ENCODE data around the gene TRIB2. TPM values are rescaled to one million over a fixed set of nuclear protein-coding genes. Genes with fewer than 3 reads are reported as not detected.

The TRIB2 gene
- total RNA-seq, 1 experiment from 2014 or later: 6.2 TPM

DNA sequence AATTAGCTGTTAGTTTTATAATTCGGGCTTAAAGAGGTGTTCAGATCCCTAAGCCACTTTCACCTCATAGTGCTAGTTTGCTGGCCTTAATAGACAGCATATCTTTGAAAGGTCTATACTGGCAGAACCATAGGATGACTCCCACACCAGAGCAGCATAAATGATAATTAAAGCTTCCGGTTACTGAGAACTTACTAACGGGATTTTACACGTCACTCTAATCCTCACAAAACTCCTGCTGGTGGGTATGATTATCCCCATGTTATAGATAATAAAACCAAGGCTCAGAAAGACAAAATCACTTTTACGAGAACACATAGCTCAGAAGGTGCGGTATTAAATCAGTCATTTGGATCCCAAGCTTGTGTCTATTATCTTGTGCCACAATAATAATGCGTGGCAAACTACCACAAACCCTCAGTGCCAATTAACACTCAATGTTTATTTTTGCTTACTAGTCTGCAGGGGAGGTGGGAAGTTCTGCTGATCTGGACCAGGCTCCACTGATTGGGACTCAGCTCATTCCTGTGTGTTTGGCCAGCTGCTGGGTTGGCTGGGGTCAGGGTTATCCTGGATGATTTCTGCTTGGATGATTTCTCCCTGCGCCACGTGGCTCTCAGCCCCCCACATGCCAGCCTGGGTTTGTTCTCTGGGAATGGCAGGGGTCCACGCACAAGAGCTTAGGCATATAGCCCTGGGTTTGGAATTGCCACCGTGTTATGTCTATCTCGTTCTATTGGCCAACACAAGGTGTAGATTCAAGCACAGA lies 62.3 kb downstream of the TRIB2 start:
- TF ChIP-seq, protein P1, sequence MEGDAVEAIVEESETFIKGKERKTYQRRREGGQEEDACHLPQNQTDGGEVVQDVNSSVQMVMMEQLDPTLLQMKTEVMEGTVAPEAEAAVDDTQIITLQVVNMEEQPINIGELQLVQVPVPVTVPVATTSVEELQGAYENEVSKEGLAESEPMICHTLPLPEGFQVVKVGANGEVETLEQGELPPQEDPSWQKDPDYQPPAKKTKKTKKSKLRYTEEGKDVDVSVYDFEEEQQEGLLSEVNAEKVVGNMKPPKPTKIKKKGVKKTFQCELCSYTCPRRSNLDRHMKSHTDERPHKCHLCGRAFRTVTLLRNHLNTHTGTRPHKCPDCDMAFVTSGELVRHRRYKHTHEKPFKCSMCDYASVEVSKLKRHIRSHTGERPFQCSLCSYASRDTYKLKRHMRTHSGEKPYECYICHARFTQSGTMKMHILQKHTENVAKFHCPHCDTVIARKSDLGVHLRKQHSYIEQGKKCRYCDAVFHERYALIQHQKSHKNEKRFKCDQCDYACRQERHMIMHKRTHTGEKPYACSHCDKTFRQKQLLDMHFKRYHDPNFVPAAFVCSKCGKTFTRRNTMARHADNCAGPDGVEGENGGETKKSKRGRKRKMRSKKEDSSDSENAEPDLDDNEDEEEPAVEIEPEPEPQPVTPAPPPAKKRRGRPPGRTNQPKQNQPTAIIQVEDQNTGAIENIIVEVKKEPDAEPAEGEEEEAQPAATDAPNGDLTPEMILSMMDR (IDR thresholded peaks at IDR 0.05; ENCODE audit: unreplicated experiment): no peak
- Mint-ChIP-seq H3K27me3 (ENCODE audit: unreplicated experiment) (no peaks in the 10 kb centered on the region), H3K36me3 (ENCODE audit: insufficient read depth, unreplicated experiment) (no peaks in the 10 kb centered on the region), H3K4me1 (ENCODE audit: low read depth, unreplicated experiment) (no peaks in the 10 kb centered on the region), H3K4me3 (ENCODE audit: low read depth, unreplicated experiment) (no peak overlapping the region), H3K27ac (ENCODE audit: unreplicated experiment) (no peak overlapping the region), H3K9me3 (ENCODE audit: low read depth, unreplicated experiment) (peaks cover 4% of the 10 kb centered on the region)
- no peak for DNase-seq
- intact Hi-C loops (cut with micrococcal nuclease; ENCODE audit: unreplicated experiment): no loop called here
- no TSS peak for BruUV-seq (replicated peaks)
- CTCF ChIA-PET: no interaction called here

DNA sequence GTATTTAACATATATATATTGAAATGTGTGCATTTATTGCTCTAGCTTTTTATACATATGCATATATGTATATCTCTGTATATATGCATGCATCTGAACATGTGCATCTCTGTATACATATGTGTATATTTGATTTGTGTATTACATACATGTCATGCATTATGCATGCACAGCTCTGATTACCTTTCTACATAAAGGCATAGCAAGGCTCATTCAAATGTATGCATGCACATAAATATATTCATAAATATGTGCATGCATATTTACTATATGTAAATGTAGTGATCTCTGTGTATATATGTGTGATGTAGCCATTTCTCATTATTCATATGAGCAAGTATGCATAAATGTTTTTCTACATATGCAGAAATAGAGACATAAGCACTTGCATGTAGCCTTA lies 64.6 kb downstream of the TRIB2 start:
- Mint-ChIP-seq H3K27ac (ENCODE audit: unreplicated experiment) (no peak overlapping the region), H3K36me3 (ENCODE audit: insufficient read depth, unreplicated experiment) (no peaks in the 10 kb centered on the region), H3K9me3 (ENCODE audit: low read depth, unreplicated experiment) (peaks cover 4% of the 10 kb centered on the region), H3K27me3 (ENCODE audit: unreplicated experiment) (no peaks in the 10 kb centered on the region), H3K4me3 (ENCODE audit: low read depth, unreplicated experiment) (no peak overlapping the region), H3K4me1 (ENCODE audit: low read depth, unreplicated experiment) (no peaks in the 10 kb centered on the region)
- intact Hi-C loops (cut with micrococcal nuclease; ENCODE audit: unreplicated experiment): no loop called here
- no peak for DNase-seq
- no TSS peak for BruUV-seq (replicated peaks)
- TF ChIP-seq, protein P1 (IDR thresholded peaks at IDR 0.05; ENCODE audit: unreplicated experiment): no peak
- CTCF ChIA-PET: no interaction called here

DNA sequence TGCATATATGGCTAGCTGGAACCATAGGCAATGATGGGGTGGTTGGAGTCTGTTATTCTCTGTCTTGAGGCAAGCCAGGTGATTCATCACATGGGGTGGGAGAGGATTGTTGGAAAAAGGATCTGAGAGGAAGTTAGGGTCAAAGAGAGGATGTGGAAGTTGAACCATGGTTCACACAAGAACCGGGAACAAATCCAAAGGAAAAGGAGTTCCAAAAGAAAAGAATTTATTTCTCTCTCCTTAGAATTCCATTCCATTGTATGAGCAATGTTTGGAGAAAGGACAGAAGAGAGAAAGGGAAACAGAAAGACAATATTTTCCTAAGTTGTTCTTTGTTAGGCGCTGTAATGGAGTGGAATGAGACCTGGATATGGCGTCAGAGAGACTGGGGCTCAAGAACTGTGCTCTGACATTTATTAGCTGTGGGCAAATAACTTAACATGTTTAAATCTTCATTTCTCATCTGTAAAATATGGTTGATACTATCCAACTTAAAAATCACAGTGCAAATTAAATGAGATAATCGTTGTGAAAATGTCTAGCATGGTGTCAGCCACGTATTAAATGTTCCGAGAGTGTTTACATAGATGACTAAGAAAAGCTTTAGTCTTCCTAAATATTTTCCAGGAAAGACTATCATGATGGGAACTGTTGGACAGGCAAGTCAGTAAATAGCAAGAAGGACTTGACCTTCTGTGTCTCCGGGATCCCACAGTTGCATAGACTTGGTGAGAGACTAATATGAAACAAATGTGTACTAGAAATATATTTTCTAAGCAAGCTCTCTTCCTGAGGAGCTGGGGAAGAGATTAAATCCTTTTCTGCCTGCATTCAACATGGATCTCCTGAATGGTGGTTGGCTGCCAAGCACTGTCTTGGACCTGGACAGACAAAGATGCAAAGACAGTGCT lies 71.4 kb downstream of the TRIB2 start:
- BruUV-seq (replicated peaks): no TSS peak
- no peaks in the 10 kb centered on the region for H3K36me3 Mint-ChIP-seq (ENCODE audit: insufficient read depth, unreplicated experiment)
- CTCF ChIA-PET: no interaction called here
- intact Hi-C loops (cut with micrococcal nuclease; ENCODE audit: unreplicated experiment): no loop called here
- H3K27me3 Mint-ChIP-seq (ENCODE audit: unreplicated experiment): no peaks in the 10 kb centered on the region
- DNase-seq: no peak
- H3K4me3 Mint-ChIP-seq (ENCODE audit: low read depth, unreplicated experiment): no peak overlapping the region
- H3K27ac Mint-ChIP-seq (ENCODE audit: unreplicated experiment): no peak overlapping the region
- no peaks in the 10 kb centered on the region for H3K4me1 Mint-ChIP-seq (ENCODE audit: low read depth, unreplicated experiment)
- peaks cover 7% of the 10 kb centered on the region for H3K9me3 Mint-ChIP-seq (ENCODE audit: low read depth, unreplicated experiment)
- TF ChIP-seq, protein P1 (IDR thresholded peaks at IDR 0.05; ENCODE audit: unreplicated experiment): no peak

DNA sequence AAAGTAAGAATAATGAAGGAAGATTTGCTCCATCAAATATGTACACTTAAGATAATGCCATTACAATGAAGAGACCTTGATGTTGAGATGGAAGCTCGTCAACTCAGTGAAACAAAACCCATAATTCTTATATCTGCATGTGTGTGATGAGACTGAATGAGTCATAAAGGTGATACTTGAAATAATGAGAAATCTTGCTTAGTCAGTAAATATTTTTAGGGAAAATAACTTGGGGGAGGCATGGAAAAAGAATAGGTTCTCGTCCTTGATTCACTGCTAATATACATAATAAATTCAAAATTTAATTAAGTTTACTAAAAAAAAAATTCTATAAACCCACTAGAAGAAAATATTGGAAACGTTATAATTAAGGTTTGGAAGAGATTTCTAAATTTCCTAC lies 75.2 kb downstream of the TRIB2 start:
- Mint-ChIP-seq H3K36me3 (ENCODE audit: insufficient read depth, unreplicated experiment) (no peaks in the 10 kb centered on the region), H3K4me1 (ENCODE audit: low read depth, unreplicated experiment) (no peaks in the 10 kb centered on the region), H3K4me3 (ENCODE audit: low read depth, unreplicated experiment) (no peak overlapping the region), H3K27me3 (ENCODE audit: unreplicated experiment) (no peaks in the 10 kb centered on the region), H3K27ac (ENCODE audit: unreplicated experiment) (no peak overlapping the region), H3K9me3 (ENCODE audit: low read depth, unreplicated experiment) (peaks cover 5% of the 10 kb centered on the region)
- no peak for DNase-seq
- CTCF ChIA-PET: no interaction called here
- TF ChIP-seq, protein P1 (IDR thresholded peaks at IDR 0.05; ENCODE audit: unreplicated experiment): no peak
- intact Hi-C loops (cut with micrococcal nuclease; ENCODE audit: unreplicated experiment): no loop called here
- no TSS peak for BruUV-seq (replicated peaks)

Small RNAs within 50 kb of the gene (microRNA-seq; reads per million reads assigned to microRNA genes)
- not detected for gene MIR3125
